H1 (cell line): ENCODE data around the gene PSMC1. TPM values are rescaled to one million over a fixed set of nuclear protein-coding genes. Genes with fewer than 3 reads are reported as not detected.

Source experiments
- CTCF ChIA-PET: fragments of 300-600 bp; sonication (Branson Sonifier 250); formaldehyde crosslinking; loops from one replicate; lab custom pipeline; 2021; ENCODE audit not compliant: partially characterized antibody; lab: Charles Lee
- POLR2A ChIA-PET: fragments of 300-600 bp; sonication (Branson Sonifier 250); formaldehyde crosslinking; loops from one replicate; lab custom pipeline; 2021; ENCODE audit warnings: inconsistent platforms; ENCODE audit not compliant: partially characterized antibody; lab: Charles Lee
- DNase-seq, 2 experiments: peaks; one replicate each; pipeline versions ENCODE4 v3.0.0 to v3.0.0-alpha.2; 2010 to 2022; ENCODE audit warnings: low spot score in 2 of 2, low read depth in 1 of 2, mixed read lengths in 1 of 2
- FAIRE-seq: peaks from 2 replicates; lab custom pipeline; 2011; peaks lifted over from hg19 to GRCh38; lab: Jason Lieb, UNC
- H2AFZ ChIP-seq: 2 replicates; pipeline ENCODE4 v1.8.1; 2012; ENCODE audit warnings: low read length, inconsistent platforms
- H2AK5ac ChIP-seq: 2 replicates; pipeline ENCODE4 v1.6.1; 2013; ENCODE audit warnings: low read depth, low read length
- H2BK120ac ChIP-seq: replicated peaks from 2 replicates; pipeline ENCODE3; 2013; ENCODE audit warnings: low read depth, low read length, inconsistent platforms
- H2BK12ac ChIP-seq: 2 replicates; pipeline ENCODE4 v1.6.1; 2013; ENCODE audit warnings: low read depth, low read length
- H2BK15ac ChIP-seq: 2 replicates; pipeline ENCODE4 v1.6.1; 2013; ENCODE audit warnings: low read length
- H2BK20ac ChIP-seq: 2 replicates; pipeline ENCODE4 v1.6.1; 2013; ENCODE audit warnings: low read length
- H2BK5ac ChIP-seq: 2 replicates; pipeline ENCODE4 v1.6.1; 2013; ENCODE audit warnings: low read depth, low read length
- H3K14ac ChIP-seq: 2 replicates; pipeline ENCODE4 v1.6.1; 2013; ENCODE audit warnings: inconsistent platforms; ENCODE audit not compliant: insufficient read length
- H3K18ac ChIP-seq: 2 replicates; pipeline ENCODE4 v1.6.1; 2013; ENCODE audit warnings: low read length; ENCODE audit errors: extremely low read depth
- H3K23ac ChIP-seq: 2 replicates; pipeline ENCODE4 v1.6.1; 2013; ENCODE audit warnings: inconsistent platforms; ENCODE audit not compliant: insufficient read length
- H3K23me2 ChIP-seq: 2 replicates; pipeline ENCODE4 v1.6.1; 2013; ENCODE audit warnings: low read depth, low read length
- H3K27ac ChIP-seq: 2 replicates; pipeline ENCODE4 v1.6.1; 2011; ENCODE audit warnings: low read depth, low read length, inconsistent platforms
- H3K27me3 ChIP-seq, 4 experiments: replicated peaks in 1 of 4; 1 replicate in 1 of 4; 2 replicates in 3 of 4; pipeline versions ENCODE4 v1.6.1 to v1.8.1; 2011 to 2013; ENCODE audit warnings: low read length in 3 of 4, mild to moderate bottlenecking in 3 of 4, inconsistent platforms in 2 of 4, mixed read lengths in 2 of 4, moderate library complexity in 1 of 4; ENCODE audit not compliant: control insufficient read depth in 3 of 4, insufficient read depth in 3 of 4; ENCODE audit errors: extremely low read depth in 1 of 4
- H3K36me3 ChIP-seq, 4 experiments: 2 replicates each; pipeline versions ENCODE4 v1.6.1 to v1.8.1; 2011 to 2013; ENCODE audit warnings: mild to moderate bottlenecking in 4 of 4, low read length in 3 of 4, moderate library complexity in 2 of 4, control low read depth in 1 of 4, inconsistent platforms in 1 of 4; ENCODE audit not compliant: insufficient read depth in 4 of 4, control insufficient read depth in 2 of 4
- H3K4ac ChIP-seq: replicated peaks from 2 replicates; pipeline ENCODE3; 2013; ENCODE audit warnings: low read length, low read depth, mixed read lengths, inconsistent platforms; ENCODE audit not compliant: insufficient read length
- H3K4me1 ChIP-seq, 4 experiments: replicated peaks in 1 of 4; 1 replicate in 1 of 4; 2 replicates in 3 of 4; pipeline versions ENCODE4 v1.6.1 to v1.8.1; 2011 to 2013; ENCODE audit warnings: low read length in 3 of 4, inconsistent platforms in 2 of 4, mixed read lengths in 1 of 4; ENCODE audit not compliant: insufficient read depth in 4 of 4, control insufficient read depth in 3 of 4
- H3K4me2 ChIP-seq, 2 experiments: 2 replicates each; pipeline versions ENCODE4 v1.6.1 to v1.8.1; 2011 to 2013; ENCODE audit warnings: low read depth in 2 of 2, low read length in 2 of 2, control low read depth in 1 of 2, inconsistent platforms in 1 of 2, mild to moderate bottlenecking in 1 of 2; ENCODE audit not compliant: insufficient read depth in 1 of 2
- H3K4me3 ChIP-seq, 4 experiments: fragments of 200-600, 300-600 bp in 1 of 4; sonication (generic), shearing (Covaris generic), sonication (Bioruptor Twin) in 1 of 4; 2 replicates each; pipeline versions ENCODE4 v1.5.1 to v1.8.1; 2011 to 2016; ENCODE audit warnings: low read length in 4 of 4, low read depth in 3 of 4, control low read depth in 2 of 4, inconsistent platforms in 2 of 4, mild to moderate bottlenecking in 2 of 4, mixed read lengths in 1 of 4, moderate library complexity in 1 of 4; ENCODE audit not compliant: insufficient read depth in 2 of 4; ENCODE audit errors: extremely low read depth in 1 of 4
- H3K56ac ChIP-seq: replicated peaks from 2 replicates; pipeline ENCODE3; 2013; ENCODE audit warnings: low read depth, mild to moderate bottlenecking, mixed read lengths, low read length, inconsistent platforms; ENCODE audit not compliant: insufficient read length
- H3K79me1 ChIP-seq: 2 replicates; pipeline ENCODE4 v1.6.1; 2013; ENCODE audit warnings: low read depth, low read length, control low read depth
- H3K79me2 ChIP-seq, 2 experiments: 2 replicates each; pipeline versions ENCODE4 v1.6.1 to v1.8.1; 2012 to 2013; ENCODE audit warnings: low read length in 2 of 2, mild to moderate bottlenecking in 2 of 2, inconsistent platforms in 1 of 2; ENCODE audit not compliant: insufficient read depth in 2 of 2, control insufficient read depth in 1 of 2
- H3K9ac ChIP-seq, 4 experiments: replicated peaks in 1 of 4; 1 replicate in 1 of 4; 2 replicates in 3 of 4; pipeline versions ENCODE4 v1.6.1 to v1.8.1; 2011 to 2013; ENCODE audit warnings: low read depth in 3 of 4, low read length in 3 of 4, control low read depth in 2 of 4, mild to moderate bottlenecking in 2 of 4, moderate library complexity in 2 of 4, inconsistent platforms in 1 of 4; ENCODE audit errors: extremely low read depth in 1 of 4
- H3K9me3 ChIP-seq, 2 experiments: 2 replicates each; pipeline versions ENCODE4 v1.6.1 to v1.8.1; 2012 to 2013; ENCODE audit warnings: mild to moderate bottlenecking in 2 of 2, moderate library complexity in 2 of 2, control low read depth in 1 of 2, inconsistent platforms in 1 of 2, low read depth in 1 of 2, low read length in 1 of 2, mixed read lengths in 1 of 2; ENCODE audit not compliant: insufficient read depth in 2 of 2
- H4K20me1 ChIP-seq, 2 experiments: replicated peaks in 1 of 2; 2 replicates each; pipeline versions ENCODE3 to v1.8.1; 2011 to 2013; ENCODE audit warnings: inconsistent platforms in 2 of 2, low read length in 2 of 2, mild to moderate bottlenecking in 1 of 2; ENCODE audit not compliant: insufficient read depth in 2 of 2, control insufficient read depth in 1 of 2
- H4K5ac ChIP-seq: 2 replicates; pipeline ENCODE4 v1.6.1; 2013; ENCODE audit warnings: low read length, low read depth, mixed read lengths, inconsistent platforms; ENCODE audit not compliant: insufficient read length
- H4K8ac ChIP-seq: 2 replicates; pipeline ENCODE4 v1.8.0; 2013; ENCODE audit warnings: mild to moderate bottlenecking, moderate library complexity, low read length, inconsistent platforms; ENCODE audit not compliant: insufficient read depth; ENCODE audit errors: extremely low read depth
- H4K91ac ChIP-seq: replicated peaks from 2 replicates; pipeline ENCODE3; 2013; ENCODE audit warnings: low read length, mixed read lengths, inconsistent platforms; ENCODE audit not compliant: insufficient read length
- BRCA1 ChIP-seq: IDR thresholded peaks from 2 replicates; pipeline ENCODE4 v1.6.1; 2012; ENCODE audit warnings: low read depth, low read length, improper control_type of control experiment
- CBX5 ChIP-seq: fragments of 300-800, 300-1000 bp; sonication (generic); IDR thresholded peaks from 2 replicates; pipeline ENCODE4 v1.7.1; 2016; ENCODE audit warnings: antibody characterized with exemption, low read length, low read depth
- CBX8 ChIP-seq: fragments of 300-800, 300-1000 bp; sonication (generic); IDR thresholded peaks from 2 replicates; pipeline ENCODE4 v1.7.1; 2016; ENCODE audit warnings: low read depth, low read length, borderline replicate concordance
- CREB1 ChIP-seq: IDR thresholded peaks from 2 replicates; pipeline ENCODE4 v1.6.1; 2012; ENCODE audit warnings: inconsistent platforms
- EP300 ChIP-seq, 2 experiments: IDR thresholded peaks; 1 replicate in 1 of 2; 2 replicates in 1 of 2; pipeline ENCODE4 v1.6.1; 2011 to 2012; ENCODE audit warnings: low read depth in 2 of 2, low read length in 2 of 2, mild to moderate bottlenecking in 2 of 2, borderline replicate concordance in 1 of 2, inconsistent platforms in 1 of 2, moderate library complexity in 1 of 2
- POLR2AphosphoS5 ChIP-seq: IDR thresholded peaks from 2 replicates; pipeline ENCODE4 v1.6.1; 2011; ENCODE audit warnings: low read depth, low read length
- SIN3A ChIP-seq, 2 experiments: IDR thresholded peaks in 1 of 2; conservative IDR thresholded peaks in 1 of 2; 2 replicates each; pipeline ENCODE4 v1.6.1; 2011 to 2012; ENCODE audit warnings: low read length in 2 of 2, improper control_type of control experiment in 1 of 2, low read depth in 1 of 2, mild to moderate bottlenecking in 1 of 2
- USF2 ChIP-seq: IDR thresholded peaks from 2 replicates; pipeline ENCODE4 v1.6.1; 2011; ENCODE audit warnings: low read length, improper control_type of control experiment
- polyA plus RNA-seq, 7 experiments: library from polyadenylated mRNA; depleted of rRNA in 3 of 7; stranded (reverse) in 5 of 7; unstranded in 2 of 7; fragments of >200 nt in 5 of 7; fragments of 200-250 nt in 2 of 7; gene quantifications; 1 replicate in 5 of 7; 2 replicates in 1 of 7; 4 replicates in 1 of 7; pipeline versions ENCODE4 v1.2.1 to v1.2.3, GENCODE V29; 2011 to 2013; ENCODE audit warnings: missing spikeins in 2 of 7, mixed read lengths in 2 of 7
- total RNA-seq: library from RNA; stranded (reverse); fragmentation: NEBNext Ultra II Directional; extraction: Animal tissue kit (Norgen Biotek cat#: 25700); gene quantifications from 2 replicates; pipeline ENCODE4 v1.2.1, GENCODE V29; 2021

The PSMC1 gene
- total and polyA plus RNA-seq, 2 of the 8 experiments (the other 6 are each of a cell fraction or from before 2014, with no cell fraction given), result 46.2 to 99.6 TPM

DNA sequence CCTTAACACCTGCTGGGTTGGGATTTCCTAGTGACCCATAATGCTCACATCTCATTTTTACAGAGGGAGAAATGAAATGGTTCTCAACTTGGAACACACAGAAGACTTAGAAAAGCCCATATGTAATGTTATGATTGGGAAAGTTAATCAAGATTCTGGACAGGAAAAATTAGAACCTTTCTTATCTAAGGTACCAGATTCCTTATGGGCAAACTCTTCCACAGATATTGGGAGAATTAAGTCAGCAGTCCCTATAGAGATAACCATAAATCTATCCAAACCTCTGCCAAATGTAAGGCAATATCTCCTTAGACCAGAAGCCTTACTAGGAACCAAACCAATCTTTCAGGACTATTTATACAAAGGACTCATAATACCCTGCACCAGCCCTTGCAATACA is 13.9 kb upstream of the PSMC1 start:
- Histone ChIP-seq H3K4me3 (no peak overlapping the region), H2AK5ac (no peak overlapping the region), H2BK20ac (no peak overlapping the region), H2BK15ac (no peak overlapping the region), H3K23ac (no peak overlapping the region), H3K9me3 (peaks cover 28 to 36% of the 10 kb centered on the region in 2 experiments), H3K18ac (no peak overlapping the region), H4K91ac (no peak overlapping the region), H4K20me1 (no peaks in the 10 kb centered on the region), H3K4me2 (no peak overlapping the region), H2AFZ (no peak overlapping the region), H3K36me3 (no peaks in the 10 kb centered on the region), H3K27me3 (no peaks in the 10 kb centered on the region), H3K4ac (no peak overlapping the region), H2BK12ac (no peak overlapping the region), H3K4me1 (no peaks in the 10 kb centered on the region), H3K23me2 (no peaks in the 10 kb centered on the region), H2BK120ac (no peak overlapping the region), H3K79me1 (no peaks in the 10 kb centered on the region), H2BK5ac (no peak overlapping the region), H3K27ac (no peak overlapping the region), H3K14ac (no peak overlapping the region), H3K9ac (no peak overlapping the region), H3K79me2 (no peaks in the 10 kb centered on the region), H3K56ac (no peak overlapping the region), H4K8ac (no peak overlapping the region), H4K5ac (no peak overlapping the region)
- CTCF ChIA-PET, result no interaction called here
- POLR2A ChIA-PET, result no interaction called here
- DNase-seq (no peak), FAIRE-seq (no peak)
- TF ChIP-seq USF2 (no peak), POLR2AphosphoS5 (no peak), CBX5 (no peak), BRCA1 (no peak), CBX8 (no peak), CREB1 (no peak), EP300 (IDR thresholded peaks at IDR 0.05; ENCODE audit: borderline replicate concordance in 1 of 2, low read depth in 2 of 2, low read length in 2 of 2) (no peak), SIN3A (conservative IDR thresholded peaks at IDR 0.05 in 1 of 2, IDR thresholded peaks at IDR 0.05 in 1 of 2; ENCODE audit: low read depth in 1 of 2, low read length in 2 of 2) (no peak)
